GM12892 (cell line): Measurements from ENCODE around the gene SPRTN.

ENCODE experiments used
- DNase-seq: peaks from one replicate; pipeline ENCODE4 v3.0.0; 2011; ENCODE audit not compliant: insufficient read length
- FAIRE-seq: peaks from 2 replicates; lab custom pipeline; 2011; peaks lifted over from hg19 to GRCh38; lab: Jason Lieb, UNC
- POLR2A ChIP-seq: IDR thresholded peaks from 2 replicates; pipeline ENCODE4 v1.6.1; 2011; ENCODE audit warnings: low read depth, low read length, control low read depth
- POLR2AphosphoS5 ChIP-seq: IDR thresholded peaks from 2 replicates; pipeline ENCODE4 v1.6.1; 2011; ENCODE audit warnings: low read depth, low read length, control low read depth
- TAF1 ChIP-seq: IDR thresholded peaks from 2 replicates; pipeline ENCODE4 v1.6.1; 2011; ENCODE audit warnings: low read depth, mild to moderate bottlenecking, control low read depth, low read length, borderline replicate concordance

Gene SPRTN

DNA sequence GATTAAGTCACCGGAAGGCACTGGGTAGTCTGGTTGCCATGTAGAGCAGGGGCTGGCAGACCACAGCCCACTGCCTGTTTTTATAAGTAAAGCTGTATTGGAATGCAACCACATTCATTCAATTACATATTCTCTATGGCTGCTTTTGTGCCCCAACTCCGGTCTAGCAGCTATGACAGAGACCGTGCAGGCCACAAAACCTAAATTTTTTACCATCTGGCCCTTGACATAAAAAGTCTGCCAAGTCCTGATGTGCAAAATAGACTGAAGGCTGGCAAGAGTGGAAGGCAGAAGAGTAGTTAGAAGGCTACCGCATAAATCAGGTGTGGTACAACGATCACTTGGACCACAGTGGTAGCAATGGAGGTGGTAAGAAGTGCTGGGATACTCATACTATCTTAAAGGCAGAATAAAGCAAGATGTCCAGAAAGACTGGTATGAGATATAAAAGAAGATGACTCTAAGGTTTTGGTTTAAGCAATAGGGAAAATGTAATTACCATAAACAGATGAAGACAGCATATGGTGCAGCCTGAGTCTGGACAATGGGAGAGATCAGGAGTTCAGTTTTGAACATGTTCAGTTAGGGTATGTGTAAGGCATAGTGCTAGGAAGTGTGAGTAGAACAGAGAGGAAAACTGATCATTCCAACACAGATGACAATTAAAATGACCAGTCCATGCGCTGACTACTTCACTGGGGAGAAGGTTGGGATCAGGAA lies 46.8 kb downstream of the SPRTN start:
- TF ChIP-seq POLR2AphosphoS5, result no peak
- no peak for TF ChIP-seq TAF1
- TF ChIP-seq POLR2A, result no peak
- FAIRE-seq (no peak), DNase-seq (no peak)

DNA sequence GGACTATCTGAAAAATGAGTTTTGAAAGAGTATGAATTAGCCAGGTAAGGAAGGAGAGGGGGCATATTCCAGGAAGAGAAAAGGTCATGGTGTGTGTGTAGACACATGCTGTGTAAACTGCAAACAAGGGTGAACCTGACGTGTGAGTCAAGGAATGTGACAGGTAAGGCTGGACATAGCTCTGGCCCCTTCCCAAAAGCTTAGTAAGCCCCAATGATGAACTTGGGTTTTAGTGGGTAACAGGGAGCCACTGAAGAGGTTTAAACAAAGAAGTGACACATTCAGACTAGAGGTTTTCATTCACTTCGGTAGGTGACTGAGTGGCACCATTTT lies 47.3 kb downstream of the SPRTN start:
- DNase-seq (no peak), FAIRE-seq (no peak)
- TF ChIP-seq POLR2AphosphoS5 (no peak), TAF1 (no peak), POLR2A (no peak)

DNA sequence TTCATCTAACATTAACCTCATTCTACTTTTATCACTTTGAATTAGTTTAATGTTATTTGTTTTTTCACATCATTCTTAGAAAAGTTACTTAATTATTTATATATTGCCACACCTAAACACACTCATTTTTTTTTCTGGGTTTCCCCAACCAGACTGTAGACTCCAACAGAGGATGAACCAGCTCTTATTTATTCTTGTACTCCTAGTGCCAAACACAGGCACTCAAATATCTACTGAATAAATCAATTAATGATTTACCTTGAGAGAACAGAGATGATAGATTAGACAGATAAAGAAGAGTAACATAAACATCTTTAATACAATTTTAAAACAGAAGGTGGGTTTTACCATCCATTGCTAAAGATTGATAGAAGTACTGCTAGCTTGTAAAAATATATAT lies 48.4 kb downstream of the SPRTN start:
- no peak for FAIRE-seq
- TF ChIP-seq POLR2AphosphoS5, result no peak
- TF ChIP-seq TAF1, result no peak
- TF ChIP-seq POLR2A, result no peak

DNA sequence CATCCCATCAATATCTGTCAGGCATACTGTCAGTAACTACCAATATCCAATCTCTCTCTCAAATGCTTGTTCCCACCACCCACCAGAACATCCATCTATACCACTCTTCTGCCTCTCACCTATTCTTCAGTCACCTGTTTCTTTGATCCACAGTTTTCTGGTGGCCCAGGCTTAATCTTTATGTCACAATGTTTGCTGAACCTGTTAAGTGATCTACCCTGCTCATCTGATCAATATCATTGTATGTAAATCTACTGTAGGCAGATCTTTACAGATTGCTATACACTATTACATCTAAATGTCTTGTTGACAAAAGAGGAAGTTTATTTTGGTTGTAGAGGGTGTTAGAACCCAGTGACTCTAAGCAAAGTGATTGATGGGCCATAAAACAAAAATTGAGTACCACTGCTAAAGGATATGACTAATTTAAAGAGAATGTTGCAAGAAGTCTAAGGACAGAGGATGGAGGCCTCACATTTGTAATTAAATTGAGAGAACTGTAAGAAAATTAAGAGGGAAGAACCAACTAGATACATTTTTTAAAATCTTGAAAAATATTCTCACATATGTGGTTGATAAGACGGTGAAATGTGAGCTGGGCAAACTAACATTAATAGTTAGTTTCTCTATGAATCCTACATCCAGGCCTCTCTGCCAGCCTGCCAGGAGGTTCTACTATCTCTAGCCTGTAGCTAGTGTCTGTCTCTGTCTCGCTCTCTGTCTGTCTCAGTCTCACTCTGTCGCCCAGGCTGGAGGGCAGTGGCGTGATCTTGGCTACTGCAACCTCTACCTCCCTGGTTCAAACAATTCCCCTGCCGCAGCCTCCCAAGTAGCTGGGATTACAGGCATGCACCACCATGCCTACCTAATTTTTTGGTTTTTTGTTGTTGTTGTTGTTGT lies 49.9 kb downstream of the SPRTN start:
- TF ChIP-seq POLR2AphosphoS5 (no peak), TAF1 (no peak), POLR2A (no peak)
- FAIRE-seq (no peak), DNase-seq (no peak)

More for the DNA sequence above, 48.4 kb downstream of the SPRTN start:
- DNase-seq, result no peak

DNA sequence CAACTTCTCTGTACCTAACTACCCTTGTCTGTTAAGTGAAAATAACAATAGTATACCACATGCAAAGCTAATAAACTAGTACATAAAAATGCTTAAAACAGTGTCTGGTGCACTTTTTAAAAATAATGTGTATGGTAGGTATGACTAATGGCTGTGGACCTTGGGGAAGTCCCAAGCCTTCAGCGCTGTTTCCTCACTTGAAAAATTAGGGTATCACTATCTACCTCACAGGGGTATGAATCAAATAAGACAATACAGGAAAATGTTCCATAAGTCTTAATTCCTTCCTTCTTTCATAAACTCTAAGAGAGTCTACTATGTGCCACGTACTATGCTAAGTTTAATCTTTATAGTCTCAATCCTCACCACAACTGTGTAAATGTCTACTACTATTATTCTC lies 52.0 kb downstream of the SPRTN start:
- TF ChIP-seq POLR2AphosphoS5 (no peak), TAF1 (no peak), POLR2A (no peak)
- DNase-seq, result no peak
- FAIRE-seq, result no peak

DNA sequence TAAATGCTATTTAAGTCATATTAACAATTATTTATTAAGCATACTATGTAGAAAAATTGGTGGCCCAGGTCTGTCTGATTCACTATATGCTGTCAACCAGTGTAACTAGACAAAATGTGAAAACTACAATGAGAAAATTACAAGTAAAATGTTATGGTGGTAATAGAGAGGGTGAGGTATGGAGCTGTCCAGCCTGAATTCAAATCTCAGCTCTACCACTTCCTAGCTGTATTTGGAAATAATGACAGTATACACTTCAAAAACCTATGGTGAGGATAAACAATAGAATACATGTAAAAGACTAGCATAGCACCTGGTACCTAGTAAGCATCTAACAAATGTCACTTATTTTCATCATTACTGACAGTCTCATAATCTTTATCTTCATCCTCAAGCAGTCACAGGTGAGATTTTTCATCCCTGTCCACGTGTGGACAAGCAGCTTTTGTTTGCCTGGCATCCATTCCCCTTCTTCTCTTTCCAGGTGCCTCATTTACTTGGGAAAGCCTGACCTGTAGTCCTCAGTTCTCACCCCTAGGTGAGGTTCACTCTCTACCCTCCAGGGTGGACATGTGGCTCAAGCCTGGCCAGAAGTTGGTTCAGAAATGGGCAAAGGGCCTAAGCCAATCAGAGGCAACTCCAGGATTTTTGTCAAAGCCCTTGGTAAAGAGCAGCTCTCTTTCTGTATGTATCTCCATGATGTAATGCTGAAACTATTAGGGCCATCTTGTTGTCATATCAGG lies 54.5 kb downstream of the SPRTN start:
- no peak for TF ChIP-seq TAF1
- TF ChIP-seq POLR2A, result no peak
- TF ChIP-seq POLR2AphosphoS5, result no peak
- DNase-seq (no peak), FAIRE-seq (no peak)

- TF ChIP-seq TAF1 (no peak), POLR2AphosphoS5 (no peak), POLR2A (no peak)
- DNase-seq (no peak), FAIRE-seq (no peak)
Observed at GRCh38 chr1:231393668-231394067, 55.6 kb downstream of the SPRTN start.

DNA sequence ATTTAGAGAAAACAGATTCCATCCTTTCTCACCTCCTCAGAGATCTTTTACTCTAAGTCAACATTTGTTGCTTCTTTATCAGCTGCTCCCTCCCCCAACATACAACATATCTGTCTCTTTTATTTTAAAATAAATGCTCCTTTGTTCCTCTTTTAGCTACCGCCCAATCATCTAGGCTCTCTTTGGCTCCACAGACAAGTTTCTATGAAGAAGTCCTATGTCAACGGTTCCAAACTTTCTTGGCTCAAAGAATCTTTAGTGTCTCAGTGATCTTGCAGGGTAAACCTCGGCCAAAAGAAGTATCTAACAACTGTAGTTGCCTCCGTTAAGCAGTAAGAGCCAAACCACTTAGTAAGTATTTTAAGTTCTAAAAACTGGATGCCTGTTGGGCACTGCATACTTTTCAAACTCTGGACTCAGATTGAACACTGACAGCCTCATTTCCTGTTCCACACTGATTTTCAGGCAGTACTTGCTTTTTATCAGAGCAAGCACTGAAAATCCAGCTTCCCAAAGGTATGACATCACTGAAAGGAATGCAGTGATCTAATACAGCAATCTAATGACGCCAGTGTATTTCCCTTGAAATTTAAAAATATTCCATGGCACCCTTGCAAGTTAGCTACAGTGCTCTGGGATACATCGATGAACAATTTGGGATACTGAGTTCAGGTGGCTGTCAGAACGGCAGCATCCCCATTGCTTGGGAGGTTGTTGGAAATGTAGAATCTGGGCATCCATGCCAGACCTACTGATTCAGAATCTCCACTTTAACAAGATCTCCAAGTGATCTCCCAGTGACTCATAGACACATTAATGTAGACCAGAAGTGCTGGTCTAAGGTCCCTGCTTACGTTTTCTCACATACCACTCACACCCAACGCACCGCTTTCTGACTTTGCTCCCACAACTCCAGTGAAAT lies 57.2 kb downstream of the SPRTN start:
- DNase-seq (no peak), FAIRE-seq (peak; percentile 24)
- no peak for TF ChIP-seq TAF1
- TF ChIP-seq POLR2AphosphoS5, result no peak
- TF ChIP-seq POLR2A, result no peak

DNA sequence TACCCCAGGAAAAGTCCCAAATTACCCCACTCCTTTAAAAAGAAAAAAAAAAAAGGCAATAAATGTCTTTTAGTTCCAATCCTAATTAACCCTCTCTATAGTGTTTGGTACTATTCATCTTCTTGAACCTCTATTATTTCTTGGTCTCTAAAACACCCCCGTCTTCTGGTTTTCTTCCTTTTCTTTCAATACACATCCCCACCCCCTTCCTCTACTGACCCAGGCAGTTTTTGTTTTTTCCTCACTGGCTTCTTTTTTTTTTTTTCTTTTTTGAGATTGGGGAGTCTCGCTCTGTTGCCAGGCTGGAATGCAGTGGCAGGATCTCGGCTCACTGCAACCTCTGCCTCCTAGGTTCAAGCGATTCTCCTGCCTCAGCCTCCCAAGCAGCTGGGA lies 57.9 kb downstream of the SPRTN start:
- DNase-seq (no peak), FAIRE-seq (no peak)
- no peak for TF ChIP-seq POLR2AphosphoS5
- TF ChIP-seq TAF1, result no peak
- TF ChIP-seq POLR2A, result no peak

- TF ChIP-seq POLR2A, result no peak
- TF ChIP-seq TAF1, result no peak
- no peak for TF ChIP-seq POLR2AphosphoS5
- FAIRE-seq (no peak), DNase-seq (no peak)
Observed at GRCh38 chr1:231396643-231397042, 58.5 kb downstream of the SPRTN start.
